Jurkat, Clone E6-1 (cell line): ENCODE data around the gene OPA3.
A peak's percentile ranks its signal among the peaks of the same experiment; 100 is the strongest.

ENCODE experiments used
- DNase-seq: peaks from one replicate; pipeline ENCODE4 v3.0.0-alpha.2; 2011; ENCODE audit warnings: low read depth, low spot score
- H3K4me3 ChIP-seq: 2 replicates; pipeline ENCODE4 v1.5.1; 2011; ENCODE audit warnings: mild to moderate bottlenecking, low read length, control low read depth, moderate library complexity

Gene OPA3

GRCh38 chr19:45571457-45572220 is 13.0 kb downstream of the OPA3 start:
- H3K4me3 ChIP-seq: no peak overlapping the region
- DNase-seq: no peak

- DNase-seq: no peak
- no peak overlapping the region for H3K4me3 ChIP-seq
These were observed 14.8 kb downstream of the OPA3 start for GRCh38 chr19:45569619-45570421.

DNA sequence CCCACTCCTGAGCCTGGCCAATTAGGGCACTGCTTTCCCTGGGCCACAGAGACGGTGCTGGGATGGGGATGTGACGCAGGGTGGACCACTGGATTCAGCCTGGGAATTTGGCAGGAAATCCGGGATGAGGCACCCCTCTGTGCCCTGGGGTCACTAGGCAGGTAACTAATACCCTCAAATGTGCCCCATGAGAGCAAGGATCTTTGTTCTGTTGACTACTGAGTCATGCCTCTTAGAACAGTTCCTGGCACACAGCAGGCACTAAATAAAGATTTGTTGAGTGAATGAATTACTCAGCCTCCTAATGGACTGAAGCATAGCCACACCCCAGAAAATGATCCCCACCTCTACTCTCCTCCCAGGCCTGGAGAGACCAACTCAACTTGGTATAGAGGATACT is 15.9 kb downstream of the OPA3 start:
- no peak overlapping the region for H3K4me3 ChIP-seq
- no peak for DNase-seq

DNA sequence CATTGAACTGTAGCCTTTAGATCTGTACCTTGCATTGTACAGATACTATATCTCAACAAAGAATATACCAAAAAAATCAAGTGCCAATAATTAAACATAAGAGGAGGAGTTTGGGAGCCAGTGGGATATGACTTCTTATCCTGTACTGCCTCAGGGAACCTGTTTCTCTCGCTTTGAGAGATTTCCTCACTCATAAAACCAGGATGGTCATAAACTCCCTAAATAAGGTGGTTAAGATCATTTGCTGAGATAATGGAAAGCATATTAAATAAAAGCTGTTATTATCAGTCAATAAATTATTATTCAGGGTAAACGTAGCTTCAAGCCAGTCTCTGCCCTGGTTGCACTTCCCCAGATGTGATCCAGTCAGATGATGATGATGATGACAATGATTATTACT is 17.0 kb downstream of the OPA3 start:
- DNase-seq: no peak
- H3K4me3 ChIP-seq: no peak overlapping the region

DNA sequence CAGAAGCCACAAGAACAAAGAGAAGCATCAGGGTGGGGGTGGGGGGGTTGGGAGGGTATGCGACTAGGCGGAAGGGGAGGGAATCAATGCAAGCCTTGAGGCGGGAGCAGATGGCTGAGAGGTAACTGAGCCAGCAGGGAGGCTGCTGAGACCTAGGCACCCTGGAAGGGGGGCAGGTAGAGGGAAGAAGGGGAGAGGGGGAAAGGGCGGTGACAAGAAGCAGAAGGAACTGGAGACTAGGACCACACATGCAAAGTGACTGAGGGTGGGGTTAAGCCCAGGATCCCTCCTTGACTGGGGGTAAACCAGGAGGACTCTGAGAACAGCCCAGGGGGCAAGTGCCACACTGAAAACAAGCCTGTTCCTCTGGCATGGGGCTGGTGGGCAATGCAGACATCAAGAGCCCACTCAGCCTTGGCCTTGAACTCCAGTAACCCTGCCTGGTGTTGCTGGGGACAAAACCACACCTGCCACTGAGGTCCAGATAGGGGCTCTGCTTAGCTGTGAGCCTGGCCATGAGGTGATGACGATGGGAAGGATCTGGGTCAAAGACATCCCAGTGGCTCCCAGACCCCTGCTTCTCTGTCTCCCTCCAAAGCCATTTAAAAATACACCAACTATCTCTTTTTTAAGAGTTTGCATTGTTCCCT is 20.3 kb downstream of the OPA3 start:
- H3K4me3 ChIP-seq: peak overlapping the region; percentile 10
- peak; percentile 75 for DNase-seq

DNA sequence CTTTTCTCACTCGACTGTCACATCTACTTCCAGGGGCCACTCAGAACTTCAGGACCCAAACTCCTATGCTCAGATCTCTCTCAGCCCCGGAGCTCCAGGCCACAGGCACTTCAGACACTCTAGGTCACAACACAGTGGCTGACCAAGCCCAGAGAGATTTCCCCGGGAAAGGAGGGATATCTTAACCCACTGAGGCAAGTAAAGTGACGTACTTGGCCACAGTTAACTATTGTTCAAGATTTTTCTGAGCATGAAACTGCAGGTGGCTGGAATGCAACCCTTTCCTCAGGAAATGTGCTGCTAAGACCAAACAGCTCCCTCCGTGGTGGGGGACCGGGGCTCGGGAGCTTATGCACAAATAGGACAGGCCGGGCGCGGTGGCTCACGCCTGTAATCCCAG is 23.9 kb downstream of the OPA3 start:
- no peak overlapping the region for H3K4me3 ChIP-seq
- DNase-seq: no peak

GRCh38 chr19:45560038-45560437 is 24.6 kb downstream of the OPA3 start:
- no peak for DNase-seq
- H3K4me3 ChIP-seq: no peak overlapping the region

DNA sequence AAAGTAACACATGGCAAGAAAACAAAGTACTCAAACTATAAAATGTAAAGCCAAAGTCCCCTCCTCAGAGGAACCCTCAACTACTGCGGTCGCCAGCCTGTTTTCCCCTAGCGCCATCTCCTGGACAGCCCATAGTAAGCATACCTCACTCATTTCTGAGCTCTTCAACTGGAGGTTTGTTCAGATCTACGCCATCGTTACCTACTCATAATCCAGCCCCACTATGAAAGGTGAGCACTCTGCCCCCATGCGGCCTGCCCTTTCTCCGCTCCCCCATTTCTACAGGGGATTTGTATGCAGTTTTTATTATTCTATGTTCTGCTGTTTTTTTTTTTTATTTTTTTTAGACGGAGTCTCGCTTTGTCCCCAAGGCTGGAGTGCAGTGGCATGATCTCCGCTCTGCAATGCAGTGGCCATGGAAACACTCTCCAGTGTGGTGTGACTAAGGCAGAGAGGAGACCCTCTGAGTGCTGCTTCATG is 26.2 kb downstream of the OPA3 start:
- no peak overlapping the region for H3K4me3 ChIP-seq
- peak; percentile 55 for DNase-seq

DNA sequence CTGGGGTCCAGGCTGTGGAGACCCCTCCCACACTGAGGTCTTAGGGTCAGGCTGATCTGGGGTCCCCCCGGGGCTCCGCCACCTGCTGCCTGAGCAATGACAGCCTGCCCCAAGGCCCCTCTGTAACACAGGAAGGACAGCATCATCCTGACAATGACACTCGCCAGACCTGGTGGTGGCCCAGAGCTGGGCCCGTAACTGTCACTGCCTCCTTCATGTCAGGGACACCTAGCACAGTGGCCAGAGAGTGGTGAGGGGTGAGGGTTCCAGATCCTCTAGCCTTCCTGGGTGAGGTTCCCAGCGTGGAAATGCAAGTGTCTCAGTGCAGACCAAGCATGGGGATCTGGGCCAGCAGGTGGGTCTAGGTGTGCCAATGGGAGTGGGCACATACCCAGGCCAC is 27.8 kb downstream of the OPA3 start:
- no peak overlapping the region for H3K4me3 ChIP-seq
- no peak for DNase-seq

DNA sequence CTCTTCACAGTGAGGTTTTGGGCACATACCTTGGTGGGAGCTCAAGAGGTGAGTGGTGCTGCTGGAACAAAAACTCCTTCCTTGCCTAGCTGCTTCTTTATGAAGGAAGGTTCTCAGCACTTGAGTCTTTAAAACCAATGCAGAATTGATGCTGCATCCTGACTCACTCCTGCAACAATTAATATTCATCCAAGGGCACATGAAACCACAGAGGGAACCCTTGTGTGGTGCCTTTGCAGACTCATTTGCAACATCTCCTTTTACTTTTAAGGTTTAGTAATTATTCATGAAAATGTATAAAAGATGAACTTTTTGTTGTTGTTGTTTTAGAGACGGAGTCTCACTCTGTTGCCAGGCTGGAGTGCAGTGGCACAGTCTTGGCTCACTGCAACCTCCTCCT is 30.1 kb downstream of the OPA3 start:
- no peak overlapping the region for H3K4me3 ChIP-seq
- no peak for DNase-seq

DNA sequence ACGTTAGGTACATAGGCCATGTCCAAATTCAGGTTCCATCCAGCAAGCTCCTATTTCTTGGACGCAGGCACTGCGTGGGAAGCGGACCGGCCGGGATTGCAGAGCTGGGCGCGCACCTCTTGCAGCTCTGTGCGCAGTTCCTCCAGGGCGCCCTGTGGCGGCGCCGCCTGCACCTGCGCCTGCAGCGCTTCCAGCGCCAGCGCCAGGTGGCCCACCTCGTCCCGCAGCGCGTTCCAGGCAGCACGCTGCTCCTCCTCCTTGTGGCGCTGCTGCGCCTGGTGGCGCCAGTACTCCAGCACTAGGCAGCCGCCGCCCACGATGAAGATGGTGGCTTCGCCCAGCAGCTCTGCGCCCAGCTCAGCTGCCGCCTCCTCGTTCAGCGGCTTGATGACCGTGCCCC is 31.1 kb downstream of the OPA3 start:
- DNase-seq: no peak
- no peak overlapping the region for H3K4me3 ChIP-seq

DNA sequence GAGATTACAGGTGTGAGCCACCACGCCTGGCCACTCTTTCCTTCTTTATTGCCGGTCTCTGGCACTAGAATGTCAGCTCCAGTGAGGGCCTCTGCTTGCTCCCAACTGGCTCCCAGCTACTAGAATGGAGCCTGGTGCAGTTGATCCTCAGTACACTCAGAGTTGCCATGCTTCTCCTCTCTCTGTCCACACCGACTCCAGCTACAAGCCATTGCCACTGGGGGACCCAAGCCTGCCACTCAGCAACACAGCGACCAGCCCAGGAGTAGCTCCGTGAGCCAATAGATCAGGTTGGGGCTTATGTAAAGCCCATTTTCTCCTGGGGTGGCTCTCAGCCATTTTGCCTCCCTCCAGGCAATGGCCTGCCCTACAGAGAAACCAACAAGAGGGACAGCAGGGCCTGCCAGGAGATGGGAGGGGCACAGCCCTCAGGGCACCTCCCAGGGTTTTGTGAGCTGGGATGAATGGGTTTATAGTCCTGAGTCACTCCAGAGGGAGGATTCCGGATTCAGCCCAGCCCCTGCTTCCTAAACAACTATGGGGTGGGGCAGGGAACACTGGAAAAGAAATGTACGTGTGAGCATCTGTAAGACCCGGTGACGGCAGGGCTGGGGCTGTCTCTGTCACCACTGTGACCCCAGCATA is 36.5 kb downstream of the OPA3 start:
- no peak for DNase-seq
- H3K4me3 ChIP-seq: no peak overlapping the region

GRCh38 chr19:45547211-45547770 is 37.3 kb downstream of the OPA3 start:
- DNase-seq: no peak
- no peak overlapping the region for H3K4me3 ChIP-seq

DNA sequence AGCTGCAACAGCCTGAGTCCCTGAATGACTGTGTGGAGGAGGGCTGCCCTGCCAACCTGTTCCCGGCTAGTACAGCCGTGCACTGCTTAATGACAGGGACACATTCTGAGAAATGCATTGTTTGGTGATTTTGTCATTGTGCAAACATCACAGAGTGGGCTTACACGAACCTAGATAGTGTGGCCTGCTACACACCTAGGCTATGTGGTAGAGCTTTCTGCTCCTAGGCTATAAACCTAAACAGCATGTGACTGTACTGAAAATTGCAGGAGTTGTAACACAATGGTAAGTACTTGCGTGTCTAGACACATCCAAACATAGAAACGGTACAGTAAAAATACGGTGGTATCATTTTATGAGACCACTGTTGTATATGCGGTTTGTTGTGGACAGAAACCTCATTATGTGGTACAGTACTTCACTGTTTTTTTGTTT is 42.4 kb downstream of the OPA3 start:
- no peak for DNase-seq
- no peak overlapping the region for H3K4me3 ChIP-seq

GRCh38 chr19:45539459-45539858 is 45.1 kb downstream of the OPA3 start:
- no peak overlapping the region for H3K4me3 ChIP-seq
- no peak for DNase-seq

DNA sequence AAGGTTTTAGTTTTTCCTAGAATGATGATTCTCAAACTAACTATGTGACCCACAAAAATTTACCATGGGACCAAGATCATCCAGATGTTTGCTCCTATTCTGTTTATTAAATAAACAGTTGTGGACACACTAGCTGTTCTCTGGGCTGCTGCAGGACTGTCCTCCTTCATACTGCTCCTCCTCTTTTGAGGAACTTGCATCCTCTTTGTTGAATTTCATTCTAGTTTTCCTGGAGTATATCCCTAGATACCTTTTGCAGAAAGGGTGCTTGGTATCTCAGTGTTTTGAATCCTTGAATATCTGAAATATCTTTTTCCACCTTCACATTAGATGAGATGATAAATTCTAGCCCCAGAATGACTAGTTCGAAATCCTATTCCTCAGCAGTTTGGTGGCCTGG is 53.3 kb downstream of the OPA3 start:
- H3K4me3 ChIP-seq: no peak overlapping the region
- no peak for DNase-seq

DNA sequence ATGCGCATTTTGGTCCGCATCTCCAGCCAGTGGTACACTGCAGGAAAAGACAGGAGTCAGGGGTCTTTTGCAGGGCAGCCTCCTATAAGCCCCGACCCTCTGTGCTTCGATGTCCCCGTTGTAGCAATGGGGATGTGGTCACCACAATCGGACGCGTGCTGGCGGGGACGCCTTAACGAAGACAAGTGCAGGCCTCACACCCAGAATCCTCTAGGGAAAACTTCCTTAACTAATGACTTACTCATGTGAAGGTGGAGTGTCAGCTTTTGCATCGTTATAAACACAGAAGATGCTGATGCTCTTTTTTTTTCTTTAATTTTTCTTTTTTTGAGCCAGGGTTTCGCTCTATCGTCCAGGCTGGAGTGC is 55.2 kb downstream of the OPA3 start:
- no peak for DNase-seq
- no peak overlapping the region for H3K4me3 ChIP-seq

- DNase-seq: no peak
- H3K4me3 ChIP-seq: no peak overlapping the region
These were observed 55.7 kb downstream of the OPA3 start for GRCh38 chr19:45528744-45529419.
